ENCODE results near the gene DNM3. TPM values are rescaled to one million over a fixed set of nuclear protein-coding genes. Genes with fewer than 3 reads are reported as not detected.
A peak's percentile ranks its signal among the peaks of the same experiment; 100 is the strongest.

DNM3 gene
- total RNA-seq: 1 to 10 TPM; 2.7 to 4.5 (median 4.0) TPM

DNA sequence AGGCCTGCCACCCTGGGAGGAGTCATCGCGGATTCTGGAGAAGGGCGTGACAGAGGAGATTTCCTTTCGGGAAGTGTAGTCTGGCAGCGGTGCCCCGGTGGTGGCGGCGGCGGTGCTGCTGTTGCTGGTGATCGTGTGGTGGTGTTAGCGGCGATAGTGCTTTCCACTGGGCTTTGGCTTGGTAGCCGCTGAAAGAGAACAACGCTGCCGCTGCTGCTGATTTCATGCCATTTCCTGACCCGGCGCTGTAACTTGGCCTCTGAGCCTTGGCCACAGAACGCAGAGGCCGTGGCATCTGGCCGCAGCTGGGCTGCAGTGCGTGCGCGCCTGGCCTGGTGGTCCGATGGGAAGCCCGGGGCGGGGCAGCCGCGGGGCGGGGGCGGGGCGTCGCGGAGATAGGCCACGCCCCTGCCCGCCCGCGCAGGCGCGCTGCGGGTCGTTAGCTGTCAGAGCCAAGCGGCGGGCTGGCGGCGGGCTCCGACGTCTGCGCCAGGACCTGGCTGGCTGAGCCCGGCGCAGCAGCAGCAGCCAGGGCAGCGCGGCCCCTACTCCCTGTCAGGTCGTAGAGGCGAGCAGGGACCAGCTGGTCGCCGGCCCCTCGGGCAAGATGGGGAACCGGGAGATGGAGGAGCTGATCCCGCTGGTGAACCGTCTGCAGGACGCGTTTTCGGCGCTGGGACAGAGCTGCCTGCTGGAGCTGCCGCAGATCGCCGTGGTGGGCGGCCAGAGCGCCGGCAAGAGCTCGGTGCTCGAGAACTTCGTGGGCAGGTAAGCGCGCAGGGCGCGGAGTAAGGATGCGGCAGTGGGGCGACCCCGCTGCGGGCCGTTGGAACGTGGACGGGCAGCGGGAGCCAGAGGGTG, at the start of gene DNM3:
DNM3 (plus strand) TSS at position 449 of the 861 bp plus-strand sequence; CDS start at position 608, 159 bp downstream.
- peak; percentile 45 to 95 for DNase-seq (ENCODE audit: low spot score in 2 of 2)
- H3K4me3 ChIP-seq (ENCODE audit: low read depth, poor library complexity, severe bottlenecking): peak within 1 kb of the TSS; percentile 49
- TF ChIP-seq POLR2A (IDR thresholded peaks at IDR 0.05) (no peak), CTCF (IDR thresholded peaks at IDR 0.05) (no peak)
- 1 to 2% methylated on average over 43 to 55 of the region's 85 CpGs for WGBS, 2 donors
- intact Hi-C loops (cut with DNase I; ENCODE audit: low total_unique reads): no loop called here

GRCh38 chr1:171792656-171793369, 48.5 kb upstream of the DNM3 start:
- no peak for DNase-seq (ENCODE audit: low spot score in 2 of 2)
- no peak for TF ChIP-seq CTCF (IDR thresholded peaks at IDR 0.05)
- TF ChIP-seq POLR2A (IDR thresholded peaks at IDR 0.05): no peak
- intact Hi-C loops (cut with DNase I; ENCODE audit: low total_unique reads): no loop called here
- no peak overlapping the region for H3K4me3 ChIP-seq (ENCODE audit: low read depth, poor library complexity, severe bottlenecking)
- WGBS, 2 donors: 87 to 88% methylated on average over 7 of the region's 7 CpGs

DNA sequence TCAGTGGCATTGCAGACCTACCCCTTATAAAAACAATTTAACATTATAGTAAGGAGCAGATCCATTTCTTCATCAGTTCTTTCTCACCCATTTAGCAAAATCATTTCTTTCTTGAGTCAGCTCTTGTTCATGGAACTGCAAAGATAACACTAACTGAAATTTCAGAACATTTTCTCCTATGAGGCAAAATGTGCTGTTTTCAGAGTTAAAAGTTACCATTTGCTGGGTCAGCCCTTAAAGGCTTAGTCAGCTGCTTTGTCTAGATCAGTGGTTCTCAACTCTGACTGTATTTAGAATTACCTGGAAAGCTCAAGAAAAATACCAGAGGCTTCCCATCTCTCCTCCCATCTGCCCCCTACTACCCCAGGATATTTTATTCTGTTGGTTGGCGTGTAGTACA, 47.7 kb upstream of the DNM3 start:
- H3K4me3 ChIP-seq (ENCODE audit: low read depth, poor library complexity, severe bottlenecking): no peak overlapping the region
- 93 to 100% methylated on average over 1 of the region's 1 CpG for WGBS, 2 donors
- intact Hi-C loops (cut with DNase I; ENCODE audit: low total_unique reads): no loop called here
- TF ChIP-seq POLR2A (IDR thresholded peaks at IDR 0.05) (no peak), CTCF (IDR thresholded peaks at IDR 0.05) (no peak)
- no peak for DNase-seq (ENCODE audit: low spot score in 2 of 2)

- WGBS, 2 donors: 91 to 94% methylated on average over 4 of the region's 4 CpGs
- DNase-seq (ENCODE audit: low spot score in 2 of 2): no peak
- intact Hi-C loops (cut with DNase I; ENCODE audit: low total_unique reads): no loop called here
- no peak for TF ChIP-seq CTCF (IDR thresholded peaks at IDR 0.05)
- no peak for TF ChIP-seq POLR2A (IDR thresholded peaks at IDR 0.05)
- H3K4me3 ChIP-seq (ENCODE audit: low read depth, poor library complexity, severe bottlenecking): no peak overlapping the region
These were observed 47.2 kb upstream of the DNM3 start for GRCh38 chr1:171794085-171794484.

DNA sequence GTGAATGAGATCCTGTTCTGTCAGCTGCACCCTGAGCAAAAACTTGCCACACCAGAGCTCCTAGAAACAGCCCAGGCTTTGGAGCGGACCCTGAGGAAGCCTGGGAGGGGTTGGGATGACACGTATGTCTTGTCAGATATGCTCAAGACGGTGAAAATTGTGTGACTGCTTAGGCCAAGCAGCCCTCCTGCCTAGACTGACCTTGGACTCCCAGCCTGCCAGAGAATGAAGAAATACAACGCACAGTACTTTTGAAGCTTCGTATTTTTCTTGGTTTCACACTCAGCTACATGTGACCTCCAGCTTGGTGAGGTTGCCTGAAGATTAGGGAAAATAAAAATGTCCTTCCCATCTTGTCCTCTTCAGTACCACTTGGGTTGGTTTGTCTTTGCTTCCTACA, 44.7 kb upstream of the DNM3 start:
- TF ChIP-seq POLR2A (IDR thresholded peaks at IDR 0.05) (no peak), CTCF (IDR thresholded peaks at IDR 0.05) (no peak)
- 90% methylated on average over 5 of the region's 5 CpGs for WGBS, 2 donors
- intact Hi-C loops (cut with DNase I; ENCODE audit: low total_unique reads): no loop called here
- H3K4me3 ChIP-seq (ENCODE audit: low read depth, poor library complexity, severe bottlenecking): no peak overlapping the region
- no peak for DNase-seq (ENCODE audit: low spot score in 2 of 2)

Measured in lower leg skin (tissue), 4 donors.